Effector CD8-positive, alpha-beta T cell (primary cell): ENCODE measurements around the gene KRTAP4-11.
"Not testable (repeated sequence)": the region's sequence is repeated elsewhere in the genome, so short reads cannot be mapped to it uniquely, and the experiment has no call there.

Experiments
- DNase-seq: peaks from one replicate; lab custom pipeline; 2025; lab: John Stamatoyannopoulos, UW

The KRTAP4-11 gene

GRCh38 chr17:41084100-41084856, 33.9 kb downstream of the KRTAP4-11 start, which contains the start of gene KRTAP4-7:
Gene KRTAP4-7, plus strand, starts transcription at chr17:41084150. Its CDS starts 57 bp downstream, at chr17:41084207.
- DNase-seq: not testable (repeated sequence)

GRCh38 chr17:41083427-41083826, 34.7 kb downstream of the KRTAP4-11 start:
- not testable (repeated sequence) for DNase-seq

- DNase-seq: no peak
These were observed 35.5 kb downstream of the KRTAP4-11 start for GRCh38 chr17:41082626-41083025.

- DNase-seq: no peak
These were observed 41.4 kb downstream of the KRTAP4-11 start for GRCh38 chr17:41076788-41077187.

- DNase-seq: no peak
These were observed 44.5 kb downstream of the KRTAP4-11 start for GRCh38 chr17:41073676-41074075.

- no peak for DNase-seq
These were observed 46.4 kb downstream of the KRTAP4-11 start for GRCh38 chr17:41071606-41072360.

GRCh38 chr17:41069031-41069430, 49.1 kb downstream of the KRTAP4-11 start:
- no peak for DNase-seq

GRCh38 chr17:41067281-41067680, 50.9 kb downstream of the KRTAP4-11 start:
- no peak for DNase-seq
